Fibroblast of pulmonary artery (primary cell): ENCODE data around the gene RGS9.
A peak's percentile ranks its signal among the peaks of the same experiment; 100 is the strongest.

ENCODE experiments used
- DNase-seq: peaks from one replicate; pipeline ENCODE4 v3.0.0-alpha.2; 2010; ENCODE audit warnings: low read depth
- H3K4me3 ChIP-seq: replicated peaks from 2 replicates; pipeline ENCODE4 v1.5.1; 2011; ENCODE audit warnings: low read depth, mild to moderate bottlenecking, control low read depth, low read length, moderate library complexity
- TF ChIP-seq, protein P1 (sequence below): IDR thresholded peaks from 2 replicates; pipeline ENCODE4 v1.5.1; 2011; ENCODE audit warnings: mild to moderate bottlenecking, control low read depth, low read length, inconsistent platforms; ENCODE audit errors: missing control alignments

RGS9 gene

DNA sequence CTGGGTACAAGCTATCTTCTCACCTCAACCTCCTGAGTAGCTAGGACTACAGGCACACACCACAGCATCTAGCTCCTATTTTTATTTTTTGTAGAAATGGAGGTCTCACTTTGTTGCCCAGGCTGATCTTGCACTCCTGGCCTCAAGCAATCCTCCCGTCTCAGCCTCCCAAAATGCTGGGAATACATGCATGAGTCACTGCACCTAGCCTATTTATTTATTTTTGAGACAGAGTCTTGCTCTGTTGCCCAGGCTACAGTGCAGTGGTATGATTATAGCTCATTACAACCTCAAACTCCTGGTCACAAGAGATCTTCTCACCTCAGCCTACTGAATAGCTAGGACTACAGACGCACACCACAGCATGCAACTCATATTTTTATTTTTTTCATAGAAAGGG is 40.1 kb upstream of the RGS9 start:
- H3K4me3 ChIP-seq = no peak overlapping the region
- DNase-seq = no peak
- TF ChIP-seq, protein P1, sequence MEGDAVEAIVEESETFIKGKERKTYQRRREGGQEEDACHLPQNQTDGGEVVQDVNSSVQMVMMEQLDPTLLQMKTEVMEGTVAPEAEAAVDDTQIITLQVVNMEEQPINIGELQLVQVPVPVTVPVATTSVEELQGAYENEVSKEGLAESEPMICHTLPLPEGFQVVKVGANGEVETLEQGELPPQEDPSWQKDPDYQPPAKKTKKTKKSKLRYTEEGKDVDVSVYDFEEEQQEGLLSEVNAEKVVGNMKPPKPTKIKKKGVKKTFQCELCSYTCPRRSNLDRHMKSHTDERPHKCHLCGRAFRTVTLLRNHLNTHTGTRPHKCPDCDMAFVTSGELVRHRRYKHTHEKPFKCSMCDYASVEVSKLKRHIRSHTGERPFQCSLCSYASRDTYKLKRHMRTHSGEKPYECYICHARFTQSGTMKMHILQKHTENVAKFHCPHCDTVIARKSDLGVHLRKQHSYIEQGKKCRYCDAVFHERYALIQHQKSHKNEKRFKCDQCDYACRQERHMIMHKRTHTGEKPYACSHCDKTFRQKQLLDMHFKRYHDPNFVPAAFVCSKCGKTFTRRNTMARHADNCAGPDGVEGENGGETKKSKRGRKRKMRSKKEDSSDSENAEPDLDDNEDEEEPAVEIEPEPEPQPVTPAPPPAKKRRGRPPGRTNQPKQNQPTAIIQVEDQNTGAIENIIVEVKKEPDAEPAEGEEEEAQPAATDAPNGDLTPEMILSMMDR = no peak

GRCh38 chr17:65099475-65099874 is 37.7 kb upstream of the RGS9 start:
- H3K4me3 ChIP-seq = no peak overlapping the region
- TF ChIP-seq, protein P1 = no peak
- DNase-seq = no peak

DNA sequence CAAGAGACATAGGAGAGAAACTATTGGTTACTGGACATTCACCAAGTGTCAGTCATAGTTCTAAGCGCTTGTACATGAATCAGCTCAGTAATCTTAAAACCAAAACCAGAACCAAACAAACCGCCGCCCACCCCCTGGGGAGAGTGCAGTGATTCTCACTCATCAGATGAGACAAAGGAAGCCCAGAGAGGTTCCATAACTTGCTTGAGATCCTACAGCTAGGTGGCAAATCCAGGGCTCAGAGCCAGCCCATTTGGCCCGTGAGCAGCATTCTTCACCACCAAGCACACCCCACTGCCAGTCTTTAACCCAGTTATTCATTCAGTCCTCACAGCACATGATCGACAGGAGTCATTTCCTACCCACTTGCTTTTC is 37.2 kb upstream of the RGS9 start:
- peak overlapping the region; percentile 59 for H3K4me3 ChIP-seq
- TF ChIP-seq, protein P1 = no peak
- peak; percentile 30 for DNase-seq

- TF ChIP-seq, protein P1 = peak; percentile 40
- H3K4me3 ChIP-seq = peak overlapping the region; percentile 59
- peak; percentile 66 for DNase-seq
Observed at GRCh38 chr17:65100316-65101140, 36.6 kb upstream of the RGS9 start.

DNA sequence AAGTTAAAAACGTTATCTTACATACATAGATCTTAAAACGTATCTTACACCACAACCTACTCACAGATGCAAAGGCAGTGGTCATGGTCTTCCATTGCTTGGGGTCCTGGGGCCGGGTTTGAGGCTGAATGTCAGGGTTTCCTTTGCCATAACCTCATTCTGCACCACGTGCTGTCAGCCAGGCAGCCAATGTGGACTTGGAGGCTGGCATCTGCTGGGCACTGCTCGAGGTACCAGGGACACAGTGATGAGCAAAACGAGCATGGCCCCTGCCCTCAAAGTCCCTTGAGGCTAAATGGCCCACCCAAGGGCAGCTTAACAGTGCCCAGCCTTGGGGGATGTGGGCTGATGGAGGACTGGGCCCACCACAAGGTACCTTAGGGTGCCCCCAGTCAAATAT is 35.8 kb upstream of the RGS9 start:
- H3K4me3 ChIP-seq = peak overlapping the region; percentile 59
- no peak for DNase-seq
- TF ChIP-seq, protein P1 = no peak

DNA sequence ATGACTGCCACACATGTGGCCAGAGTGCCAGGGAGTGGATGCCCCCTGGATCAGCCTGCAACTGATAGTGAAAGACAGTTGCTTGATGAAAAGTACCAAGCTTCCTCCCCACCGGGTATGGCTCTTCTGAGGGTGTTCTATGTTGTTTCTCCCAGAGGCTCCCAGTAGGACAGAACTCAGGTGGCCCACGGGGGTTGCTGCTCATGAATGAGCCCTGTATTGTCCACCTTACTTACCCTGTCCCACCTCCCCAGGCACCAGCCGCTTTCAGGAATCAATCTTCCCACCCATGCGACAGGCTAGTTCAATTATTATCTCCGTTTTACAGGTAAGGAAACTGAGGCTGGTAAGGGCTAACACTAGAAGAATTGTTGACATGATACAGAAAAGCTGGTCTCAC is 34.9 kb upstream of the RGS9 start:
- DNase-seq = no peak
- TF ChIP-seq, protein P1 = no peak
- H3K4me3 ChIP-seq = no peak overlapping the region

DNA sequence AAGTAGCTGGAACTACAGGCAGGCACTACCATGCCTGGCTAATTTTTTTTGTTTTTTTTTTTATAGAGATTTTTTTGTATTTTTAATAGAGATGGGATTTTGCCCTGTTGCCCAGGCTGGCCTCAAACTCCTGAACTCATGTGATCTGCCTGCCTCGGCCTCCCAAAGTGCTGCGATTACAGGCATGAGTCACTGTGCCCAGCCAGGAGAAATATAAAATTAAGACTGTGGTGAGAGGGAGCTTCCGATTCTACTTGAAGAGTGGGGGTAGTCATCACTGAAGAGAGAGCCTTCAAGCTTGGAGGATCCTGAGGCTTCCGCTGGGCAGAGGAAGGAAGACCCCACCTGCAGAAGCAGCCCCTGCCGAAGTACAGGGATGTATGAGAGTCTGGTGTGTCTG is 34.4 kb upstream of the RGS9 start:
- no peak overlapping the region for H3K4me3 ChIP-seq
- DNase-seq = no peak
- TF ChIP-seq, protein P1 = no peak
